Measurements from ENCODE around the gene SNTB2. TPM values are rescaled to one million over a fixed set of nuclear protein-coding genes. Genes with fewer than 3 reads are reported as not detected.

The SNTB2 gene
- total and polyA plus RNA-seq, 2 of the 8 experiments (the other 6 are each of a cell fraction or from before 2014, with no cell fraction given): 6.0 to 16.1 TPM

- 94% methylated on average over 4 of the region's 4 CpGs; no CpG with 5 or more reads in 1 of the 2 experiments for WGBS, 2 experiments (ENCODE audit: extremely low coverage in 1 of 2, insufficient coverage in 1 of 2, insufficient read length in 1 of 2, insufficient replicate concordance in 2 of 2, low coverage in 1 of 2, low lambda C conversion rate in 2 of 2, missing lambda C conversion rate in 1 of 2)
- H3K56ac ChIP-seq (replicated peaks; ENCODE audit: insufficient read length, low read depth, low read length): no peak overlapping the region
- H3K79me2 ChIP-seq (ENCODE audit: control insufficient read depth in 1 of 2, insufficient read depth in 2 of 2, low read length in 2 of 2): no peaks in the 10 kb centered on the region
- no peak overlapping the region for H4K91ac ChIP-seq (replicated peaks; ENCODE audit: insufficient read length, low read length)
- TF ChIP-seq MAX (IDR thresholded peaks at IDR 0.05) (no peak), CBX8 (IDR thresholded peaks at IDR 0.05; ENCODE audit: borderline replicate concordance, low read depth, low read length) (no peak), SIRT6 (IDR thresholded peaks at IDR 0.05; ENCODE audit: low read length) (no peak), NRF1 (IDR thresholded peaks at IDR 0.05; ENCODE audit: low read depth, low read length) (no peak), KDM5A (IDR thresholded peaks at IDR 0.05; ENCODE audit: low read length) (no peak), CREB1 (IDR thresholded peaks at IDR 0.05) (no peak), POLR2AphosphoS5 (IDR thresholded peaks at IDR 0.05; ENCODE audit: low read depth, low read length) (no peak), SUZ12 (IDR thresholded peaks at IDR 0.05; ENCODE audit: low read length) (no peak), CEBPB (IDR thresholded peaks at IDR 0.05; ENCODE audit: low read depth, low read length) (no peak), CBX5 (IDR thresholded peaks at IDR 0.05; ENCODE audit: low read depth, low read length) (no peak)
- no peaks in the 10 kb centered on the region for H3K23me2 ChIP-seq (ENCODE audit: low read depth, low read length)
- H2BK5ac ChIP-seq (ENCODE audit: low read depth, low read length): no peak overlapping the region
- H3K4me1 ChIP-seq (replicated peaks in 1 of 4; ENCODE audit: control insufficient read depth in 3 of 4, insufficient read depth in 4 of 4, low read length in 3 of 4): no peaks in the 10 kb centered on the region
- H3K4ac ChIP-seq (replicated peaks; ENCODE audit: insufficient read length, low read depth, low read length): no peak overlapping the region
- no peaks in the 10 kb centered on the region for H3K27me3 ChIP-seq (replicated peaks in 1 of 4; ENCODE audit: control insufficient read depth in 3 of 4, extremely low read depth in 1 of 4, insufficient read depth in 3 of 4, low read length in 3 of 4)
- FAIRE-seq (no peak), DNase-seq (ENCODE audit: low read depth in 1 of 2, low spot score in 2 of 2) (no peak)
- no peak overlapping the region for H4K5ac ChIP-seq (ENCODE audit: insufficient read length, low read depth, low read length)
- POLR2A ChIA-PET (ENCODE audit: partially characterized antibody): interaction anchor here (0.7 to 1.1 kb wide), 2 partner anchors 98 to 1016 kb away, joined by 3 to 5 read pairs; partner anchors contain the start of gene SNTB2
- H2AK5ac ChIP-seq (ENCODE audit: low read depth, low read length): no peak overlapping the region
- H3K9ac ChIP-seq (replicated peaks in 1 of 4; ENCODE audit: extremely low read depth in 1 of 4, low read depth in 3 of 4, low read length in 3 of 4): no peak overlapping the region
- no peak overlapping the region for H2BK12ac ChIP-seq (ENCODE audit: low read depth, low read length)
- H3K4me3 ChIP-seq (ENCODE audit: extremely low read depth in 1 of 4, insufficient read depth in 2 of 4, low read depth in 3 of 4, low read length in 4 of 4): no peak overlapping the region
- H3K14ac ChIP-seq (ENCODE audit: insufficient read length): no peak overlapping the region
- no peak overlapping the region for H2BK20ac ChIP-seq (ENCODE audit: low read length)
- H2BK120ac ChIP-seq (replicated peaks; ENCODE audit: low read depth, low read length): no peak overlapping the region
- CTCF ChIA-PET (ENCODE audit: partially characterized antibody): interaction anchor here (0.6 to 6.4 kb wide), 17 partner anchors 11 to 1021 kb away, joined by 3 to 65 read pairs (median 4); no protein-coding TSS in a partner anchor
- no peak overlapping the region for H3K27ac ChIP-seq (ENCODE audit: low read depth, low read length)
- no peaks in the 10 kb centered on the region for H3K79me1 ChIP-seq (ENCODE audit: low read depth, low read length)
- H3K4me2 ChIP-seq (ENCODE audit: insufficient read depth in 1 of 2, low read depth in 2 of 2, low read length in 2 of 2): no peak overlapping the region
- H2AFZ ChIP-seq (ENCODE audit: low read length): no peak overlapping the region
- no peak overlapping the region for H4K8ac ChIP-seq (ENCODE audit: extremely low read depth, insufficient read depth, low read length)
- H3K9me3 ChIP-seq (ENCODE audit: insufficient read depth in 2 of 2, low read depth in 1 of 2, low read length in 1 of 2): no peaks in the 10 kb centered on the region
- H3K23ac ChIP-seq (ENCODE audit: insufficient read length): no peak overlapping the region
- H2BK15ac ChIP-seq (ENCODE audit: low read length): no peak overlapping the region
- no peaks in the 10 kb centered on the region for H4K20me1 ChIP-seq (replicated peaks in 1 of 2; ENCODE audit: control insufficient read depth in 1 of 2, insufficient read depth in 2 of 2, low read length in 2 of 2)
- no peak overlapping the region for H3K18ac ChIP-seq (ENCODE audit: extremely low read depth, low read length)
- H3K36me3 ChIP-seq (ENCODE audit: control insufficient read depth in 2 of 4, insufficient read depth in 4 of 4, low read length in 3 of 4): peaks cover 0 to 3% (median 1%) of the 10 kb centered on the region in 4 experiments; a peak in 2 of 8 replicates
Observed at GRCh38 chr16:69285240-69285639, 98.3 kb downstream of the SNTB2 start.
